Embryonic facial prominence (tissue), 1 donor: Measurements from ENCODE around the gene BACH2.
A peak's percentile ranks its signal among the peaks of the same experiment; 100 is the strongest.

Source experiments
- DNase-seq: peaks from one replicate; pipeline ENCODE4 v3.0.0-alpha.2; 2016; ENCODE audit errors: extremely low spot score

The BACH2 gene

GRCh38 chr6:90238496-90239266 is 58.0 kb downstream of the BACH2 start:
- DNase-seq: no peak

GRCh38 chr6:90237350-90237990 is 59.2 kb downstream of the BACH2 start:
- DNase-seq: no peak

GRCh38 chr6:90233994-90234393 is 62.6 kb downstream of the BACH2 start:
- DNase-seq: no peak

- no peak for DNase-seq
These were observed 63.4 kb downstream of the BACH2 start for GRCh38 chr6:90233213-90233612.

- DNase-seq: no peak
These were observed 64.8 kb downstream of the BACH2 start for GRCh38 chr6:90231798-90232197.

- DNase-seq: no peak
These were observed 65.3 kb downstream of the BACH2 start for GRCh38 chr6:90231308-90231707.

GRCh38 chr6:90230548-90231215 is 66.0 kb downstream of the BACH2 start:
- no peak for DNase-seq

GRCh38 chr6:90229331-90230010 is 67.2 kb downstream of the BACH2 start:
- no peak for DNase-seq

GRCh38 chr6:90227673-90228072 is 69.0 kb downstream of the BACH2 start:
- DNase-seq: no peak

- DNase-seq: no peak
These were observed 69.4 kb downstream of the BACH2 start for GRCh38 chr6:90227213-90227612.

GRCh38 chr6:90226257-90226656 is 70.4 kb downstream of the BACH2 start:
- no peak for DNase-seq

- DNase-seq: no peak
These were observed 72.4 kb downstream of the BACH2 start for GRCh38 chr6:90224196-90224595.

GRCh38 chr6:90222724-90223198 is 73.9 kb downstream of the BACH2 start:
- no peak for DNase-seq

- no peak for DNase-seq
These were observed 74.6 kb downstream of the BACH2 start for GRCh38 chr6:90222008-90222407.

GRCh38 chr6:90221403-90221802 is 75.2 kb downstream of the BACH2 start:
- no peak for DNase-seq

- no peak for DNase-seq
These were observed 76.4 kb downstream of the BACH2 start for GRCh38 chr6:90220273-90220672.

- peak; percentile 93 for DNase-seq
These were observed 77.2 kb downstream of the BACH2 start for GRCh38 chr6:90219209-90219985.

GRCh38 chr6:90218959-90219208 is 77.8 kb downstream of the BACH2 start:
- DNase-seq: no peak

- DNase-seq: peak; percentile 75
These were observed 79.0 kb downstream of the BACH2 start for GRCh38 chr6:90217506-90218127.

GRCh38 chr6:90216072-90216977 is 80.3 kb downstream of the BACH2 start:
- no peak for DNase-seq
